B cell (primary cell): ENCODE data around the gene POGZ. TPM values are rescaled to one million over a fixed set of nuclear protein-coding genes. Genes with fewer than 3 reads are reported as not detected.

Experiments used
- ATAC-seq: fragments of 200-7000 bp; cut with Tn5 transposase; one replicate; pipeline ENCODE4 v1.10.0; 2021; ENCODE audit warnings: low read depth, mild to moderate bottlenecking, moderate number of reproducible peaks, moderate library complexity
- CTCF ChIA-PET: fragments of 350-600 bp; sonication (Branson Sonifier 250); formaldehyde crosslinking; loops from one replicate; lab custom pipeline; 2021; ENCODE audit warnings: antibody characterized with exemption, inconsistent platforms; lab: Charles Lee
- POLR2A ChIA-PET: fragments of 350-600 bp; sonication (Branson Sonifier 250); formaldehyde crosslinking; loops from one replicate; lab custom pipeline; 2021; ENCODE audit warnings: antibody characterized with exemption; lab: Charles Lee
- DNase-seq: peaks from one replicate; pipeline ENCODE4 v3.0.0; 2013
- H2AFZ ChIP-seq: 2 replicates; pipeline ENCODE4 v1.6.1; 2012; ENCODE audit warnings: mild to moderate bottlenecking, low read depth, low read length; ENCODE audit not compliant: insufficient read depth, poor library complexity, severe bottlenecking
- H3K27ac ChIP-seq, 2 donors: 1 replicate in 1 of 2; 2 replicates in 1 of 2; pipeline ENCODE4 v1.5.1; 2012 to 2013; ENCODE audit warnings: low read length in 2 of 2, mild to moderate bottlenecking in 2 of 2, moderate library complexity in 1 of 2
- H3K27me3 ChIP-seq, 4 experiments: fragments of 200-600 bp in 1 of 4; sonication (generic) in 1 of 4; replicated peaks in 1 of 4; 1 replicate in 2 of 4; 2 replicates in 2 of 4; pipeline versions ENCODE4 v1.6.1 to v1.7.0; 2013 to 2016; ENCODE audit warnings: low read length in 3 of 4, mild to moderate bottlenecking in 2 of 4, mixed read lengths in 1 of 4, moderate library complexity in 1 of 4; ENCODE audit not compliant: insufficient read depth in 4 of 4, control insufficient read depth in 3 of 4; ENCODE audit errors: control extremely low read depth in 1 of 4
- H3K36me3 ChIP-seq, 2 experiments: replicated peaks in 1 of 2; 1 replicate in 1 of 2; 2 replicates in 1 of 2; pipeline versions ENCODE4 v1.6.1 to v1.7.1; 2013; ENCODE audit warnings: low read length in 1 of 2; ENCODE audit not compliant: insufficient read depth in 2 of 2, control insufficient read depth in 1 of 2; ENCODE audit errors: control extremely low read depth in 1 of 2, extremely low read depth in 1 of 2
- H3K4me1 ChIP-seq, 2 donors: fragments of 200-600 bp in 1 of 2; sonication (generic) in 1 of 2; 1 replicate in 1 of 2; 2 replicates in 1 of 2; pipeline versions ENCODE4 v1.5.1 to v1.6.1; 2013 to 2017; ENCODE audit warnings: low read length in 2 of 2; ENCODE audit not compliant: control insufficient read depth in 2 of 2, insufficient read depth in 2 of 2
- H3K4me2 ChIP-seq: replicated peaks from 2 replicates; pipeline ENCODE3; 2012; ENCODE audit warnings: mild to moderate bottlenecking, low read depth, low read length; ENCODE audit not compliant: poor library complexity, severe bottlenecking
- H3K4me3 ChIP-seq, 5 experiments: fragments of 200-600 bp in 1 of 5; sonication (generic) in 1 of 5; 1 replicate in 3 of 5; 2 replicates in 2 of 5; pipeline versions ENCODE4 v1.5.1 to v1.7.0; 2011 to 2016; ENCODE audit warnings: low read length in 4 of 5, mild to moderate bottlenecking in 4 of 5, low read depth in 2 of 5, control low read depth in 1 of 5, moderate library complexity in 1 of 5; ENCODE audit not compliant: insufficient read depth in 1 of 5; ENCODE audit errors: control extremely low read depth in 1 of 5, extremely low read depth in 1 of 5
- H3K79me2 ChIP-seq: fragments of 200-600 bp; sonication (generic); one replicate; pipeline ENCODE4 v1.6.0; 2016; ENCODE audit warnings: low read length; ENCODE audit not compliant: control insufficient read depth, insufficient read depth
- H3K9ac ChIP-seq: fragments of 200-600 bp; sonication (generic); 2 replicates; pipeline ENCODE4 v1.6.1; 2017; ENCODE audit warnings: mild to moderate bottlenecking, low read length, moderate library complexity
- H3K9me3 ChIP-seq, 3 donors: one replicate each; pipeline versions ENCODE4 v1.6.1 to v1.7.1; 2013; ENCODE audit warnings: low read length in 2 of 3; ENCODE audit not compliant: control insufficient read depth in 2 of 3, insufficient read depth in 1 of 3; ENCODE audit errors: control extremely low read depth in 1 of 3
- H4K20me1 ChIP-seq: 2 replicates; pipeline ENCODE4 v1.6.0; 2012; ENCODE audit warnings: mild to moderate bottlenecking, low read length; ENCODE audit not compliant: insufficient read depth, control insufficient read depth, poor library complexity, severe bottlenecking
- H3K27ac Mint-ChIP-seq: one replicate; pipeline ENCODE4 v1.8.0; 2021; ENCODE audit warnings: mixed read lengths
- H3K27me3 Mint-ChIP-seq: one replicate; pipeline ENCODE4 v1.8.0; 2021; ENCODE audit warnings: mixed read lengths
- H3K4me1 Mint-ChIP-seq: one replicate; pipeline ENCODE4 v1.8.0; 2021; ENCODE audit warnings: mixed read lengths
- H3K4me3 Mint-ChIP-seq: one replicate; pipeline ENCODE4 v1.8.0; 2021; ENCODE audit warnings: mixed read lengths
- H3K9me3 Mint-ChIP-seq: one replicate; pipeline ENCODE4 v1.8.0; 2022; ENCODE audit warnings: mixed read lengths; ENCODE audit not compliant: insufficient read depth
- EZH2 ChIP-seq: IDR thresholded peaks from 2 replicates; pipeline ENCODE4 v1.6.1; 2012; ENCODE audit warnings: borderline replicate concordance, low read depth, mild to moderate bottlenecking, moderate library complexity, low read length; ENCODE audit not compliant: insufficient read depth, poor library complexity, severe bottlenecking
- WGBS: methylation state at CpG from one replicate; pipeline ENCODE4 v1.1.5; 2013; ENCODE audit warnings: missing lambda C conversion rate; ENCODE audit not compliant: insufficient coverage; 5-methylcytosine and 5-hydroxymethylcytosine counted together
- intact Hi-C: fragments of 100-400 bp; cut with micrococcal nuclease; formaldehyde crosslinking; loops from one replicate; pipeline ENCODE4 v1.10.0; 2022
- polyA plus RNA-seq: library from polyadenylated mRNA; depleted of rRNA; stranded (reverse); fragments of >200 nt; gene quantifications from 2 replicates; pipeline ENCODE4 v1.2.3, GENCODE V29; 2012
- total RNA-seq, 2 donors: library from RNA; stranded (reverse); fragments of 120-200 nt in 1 of 2; gene quantifications; 1 replicate in 1 of 2; 2 replicates in 1 of 2; pipeline versions ENCODE4 v1.2.3 to v1.2.4, GENCODE V29; 2013 to 2022
- TF ChIP-seq, protein P1 (sequence below): fragments of 200-600 bp; IDR thresholded peaks from one replicate; pipeline ENCODE4 v1.8.0; 2022; ENCODE audit warnings: antibody characterized with exemption, mild to moderate bottlenecking

Gene POGZ
- total and polyA plus RNA-seq, 2 donors (not counting 1 experiment from before 2014, with no cell fraction given), result 50.2 to 194 TPM

DNA sequence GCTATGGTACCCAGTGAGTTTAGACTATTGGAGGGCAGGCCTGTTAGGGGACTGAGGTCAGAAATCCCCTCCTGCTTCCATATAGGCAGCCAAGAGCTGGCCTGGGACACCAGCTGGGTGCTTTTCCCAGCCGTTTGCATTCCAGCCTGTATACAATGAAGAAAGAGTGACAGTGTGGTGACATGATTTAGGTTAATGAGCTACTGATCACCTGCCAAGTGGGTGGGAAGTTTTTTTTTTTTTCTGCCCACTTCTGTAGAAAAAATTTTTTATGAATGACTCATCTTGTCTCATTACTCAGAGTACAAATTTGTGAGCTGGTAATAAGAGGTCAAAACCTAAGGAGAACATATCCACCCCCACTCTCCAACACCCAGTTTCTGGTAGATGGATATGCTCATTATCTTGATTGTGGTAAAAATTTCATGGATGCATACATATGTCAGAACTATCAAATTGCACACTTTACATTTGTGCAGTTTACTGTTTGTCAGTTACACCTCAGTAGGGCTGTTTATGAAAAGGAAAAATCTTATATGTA, 35.5 kb upstream of the POGZ start:
- intact Hi-C loops, result no loop called here

DNA sequence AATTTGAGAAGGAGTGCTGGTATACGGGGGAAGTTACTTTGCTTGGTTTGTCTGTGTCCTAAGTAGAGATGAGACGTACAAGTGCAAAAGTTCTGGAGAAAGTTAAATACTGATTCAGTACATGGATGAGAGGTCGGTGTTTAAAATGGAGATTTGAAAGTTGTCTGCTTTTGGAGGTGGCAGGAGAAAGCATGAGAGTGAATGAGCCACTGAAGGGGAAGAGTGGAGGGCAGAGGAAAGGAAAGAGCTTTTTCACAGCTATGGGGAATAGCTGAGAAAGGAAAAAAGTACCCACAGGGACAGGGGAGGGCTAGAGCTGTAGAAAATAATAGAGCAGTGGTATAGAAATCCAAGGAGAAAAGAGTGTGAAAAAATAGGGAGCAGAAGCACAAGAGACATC, 33.7 kb upstream of the POGZ start:
- Histone ChIP-seq H3K4me1 (no peaks in the 10 kb centered on the region), H3K27me3 (no peaks in the 10 kb centered on the region), H3K79me2 (no peaks in the 10 kb centered on the region), H3K9me3 (no peaks in the 10 kb centered on the region), H4K20me1 (no peaks in the 10 kb centered on the region), H3K4me3 (no peak overlapping the region), H3K36me3 (no peaks in the 10 kb centered on the region), H3K4me2 (no peak overlapping the region), H3K27ac (no peak overlapping the region), H2AFZ (no peak overlapping the region), H3K9ac (no peak overlapping the region)
- Mint-ChIP-seq H3K27me3 (peaks cover 8% of the 10 kb centered on the region), H3K9me3 (no peaks in the 10 kb centered on the region), H3K4me3 (no peak overlapping the region), H3K4me1 (no peaks in the 10 kb centered on the region), H3K27ac (no peak overlapping the region)
- intact Hi-C loops, result no loop called here
- TF ChIP-seq, protein P1, sequence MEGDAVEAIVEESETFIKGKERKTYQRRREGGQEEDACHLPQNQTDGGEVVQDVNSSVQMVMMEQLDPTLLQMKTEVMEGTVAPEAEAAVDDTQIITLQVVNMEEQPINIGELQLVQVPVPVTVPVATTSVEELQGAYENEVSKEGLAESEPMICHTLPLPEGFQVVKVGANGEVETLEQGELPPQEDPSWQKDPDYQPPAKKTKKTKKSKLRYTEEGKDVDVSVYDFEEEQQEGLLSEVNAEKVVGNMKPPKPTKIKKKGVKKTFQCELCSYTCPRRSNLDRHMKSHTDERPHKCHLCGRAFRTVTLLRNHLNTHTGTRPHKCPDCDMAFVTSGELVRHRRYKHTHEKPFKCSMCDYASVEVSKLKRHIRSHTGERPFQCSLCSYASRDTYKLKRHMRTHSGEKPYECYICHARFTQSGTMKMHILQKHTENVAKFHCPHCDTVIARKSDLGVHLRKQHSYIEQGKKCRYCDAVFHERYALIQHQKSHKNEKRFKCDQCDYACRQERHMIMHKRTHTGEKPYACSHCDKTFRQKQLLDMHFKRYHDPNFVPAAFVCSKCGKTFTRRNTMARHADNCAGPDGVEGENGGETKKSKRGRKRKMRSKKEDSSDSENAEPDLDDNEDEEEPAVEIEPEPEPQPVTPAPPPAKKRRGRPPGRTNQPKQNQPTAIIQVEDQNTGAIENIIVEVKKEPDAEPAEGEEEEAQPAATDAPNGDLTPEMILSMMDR, result no peak
- TF ChIP-seq EZH2, result no peak
- no peak for ATAC-seq
- WGBS, result 98% methylated on average over 3 of the region's 3 CpGs
- ChIA-PET CTCF (no interaction called here), POLR2A (no interaction called here)
- DNase-seq, result no peak

More for the DNA sequence above, 35.5 kb upstream of the POGZ start:
- H3K9ac ChIP-seq, result no peak overlapping the region
- no peaks in the 10 kb centered on the region for H3K27me3 ChIP-seq
- H3K4me3 ChIP-seq, result no peak overlapping the region
- TF ChIP-seq, protein P1, result no peak
- no peak for TF ChIP-seq EZH2
- CTCF ChIA-PET, result no interaction called here
- no peak overlapping the region for H3K4me3 Mint-ChIP-seq
- H3K27ac ChIP-seq, result no peak overlapping the region
- H3K36me3 ChIP-seq, result no peaks in the 10 kb centered on the region
- H3K79me2 ChIP-seq, result no peaks in the 10 kb centered on the region
- no peaks in the 10 kb centered on the region for H3K4me1 ChIP-seq
- H4K20me1 ChIP-seq, result no peaks in the 10 kb centered on the region
- WGBS, result no CpG with 5 or more reads among the region's 1 CpG
- H3K9me3 ChIP-seq, result no peaks in the 10 kb centered on the region
- no peak for ATAC-seq
- POLR2A ChIA-PET, result no interaction called here
- no peaks in the 10 kb centered on the region for H3K4me1 Mint-ChIP-seq
- H3K27me3 Mint-ChIP-seq, result peaks cover 8% of the 10 kb centered on the region
- no peak for DNase-seq
- H3K27ac Mint-ChIP-seq, result no peak overlapping the region
- no peak overlapping the region for H3K4me2 ChIP-seq
- H3K9me3 Mint-ChIP-seq, result no peaks in the 10 kb centered on the region
- H2AFZ ChIP-seq, result no peak overlapping the region
